Measurements from ENCODE around the gene IGDCC3.

- TF ChIP-seq CTCF (IDR thresholded peaks at IDR 0.05; ENCODE audit: insufficient read depth, low read length) (no peak), POLR2AphosphoS5 (IDR thresholded peaks at IDR 0.05; ENCODE audit: low read depth) (no peak), REST (IDR thresholded peaks at IDR 0.05; ENCODE audit: insufficient replicate concordance, low read depth) (no peak), SPI1 (IDR thresholded peaks at IDR 0.05; ENCODE audit: borderline replicate concordance, low read depth) (no peak)
These were observed 1.8 kb downstream of the IGDCC3 start for GRCh38 chr15:65375871-65376607.
